GM12874 (cell line): ENCODE measurements around the gene FAM111B.
"Not testable (repeated sequence)": the region's sequence is repeated elsewhere in the genome, so short reads cannot be mapped to it uniquely, and the experiment has no call there.

ENCODE experiments used
- CTCF ChIP-seq: IDR thresholded peaks from 2 replicates; pipeline ENCODE4 v1.5.1; 2011; ENCODE audit warnings: low read depth, mild to moderate bottlenecking, control low read depth, low read length, moderate library complexity; ENCODE audit not compliant: insufficient read depth

FAM111B gene

GRCh38 chr11:59078435-59078834 is 28.6 kb upstream of the FAM111B start:
- no peak for TF ChIP-seq CTCF

GRCh38 chr11:59079086-59079485 is 28.0 kb upstream of the FAM111B start:
- no peak for TF ChIP-seq CTCF

- not testable (repeated sequence) for TF ChIP-seq CTCF
Measured at GRCh38 chr11:59086007-59086406, 21.0 kb upstream of the FAM111B start, which contains the start of gene GLYATL1B. Gene GLYATL1B, plus strand, starts transcription at chr11:59086307. Its CDS starts 0 bp downstream, at chr11:59086307.

- no peak for TF ChIP-seq CTCF
Measured at GRCh38 chr11:59088162-59088561, 18.9 kb upstream of the FAM111B start.

- peak; percentile 61 for TF ChIP-seq CTCF
Measured at GRCh38 chr11:59097113-59097708, 9.8 kb upstream of the FAM111B start.

GRCh38 chr11:59102259-59102765 is 4.7 kb upstream of the FAM111B start:
- peak; percentile 57 for TF ChIP-seq CTCF

- TF ChIP-seq CTCF = no peak
Measured at GRCh38 chr11:59112494-59112893, 5.5 kb downstream of the FAM111B start.
